GM19035 (cell line): ENCODE measurements around the gene CFHR2.

Experiments
- ATAC-seq: cut with Tn5 transposase; IDR thresholded peaks from one replicate; pipeline ENCODE4 v1.9.1; 2021; ENCODE audit not compliant: unreplicated experiment

The CFHR2 gene

GRCh38 chr1:196997423-196997822, 53.9 kb downstream of the CFHR2 start:
- no peak for ATAC-seq

- ATAC-seq = no peak
Observed at GRCh38 chr1:197001828-197002227, 58.3 kb downstream of the CFHR2 start.

GRCh38 chr1:197003132-197003531, 59.6 kb downstream of the CFHR2 start:
- ATAC-seq = no peak

GRCh38 chr1:197008861-197009260, 65.3 kb downstream of the CFHR2 start:
- ATAC-seq = no peak
